ENCODE data around the gene SMAD7.

Gene SMAD7

DNA sequence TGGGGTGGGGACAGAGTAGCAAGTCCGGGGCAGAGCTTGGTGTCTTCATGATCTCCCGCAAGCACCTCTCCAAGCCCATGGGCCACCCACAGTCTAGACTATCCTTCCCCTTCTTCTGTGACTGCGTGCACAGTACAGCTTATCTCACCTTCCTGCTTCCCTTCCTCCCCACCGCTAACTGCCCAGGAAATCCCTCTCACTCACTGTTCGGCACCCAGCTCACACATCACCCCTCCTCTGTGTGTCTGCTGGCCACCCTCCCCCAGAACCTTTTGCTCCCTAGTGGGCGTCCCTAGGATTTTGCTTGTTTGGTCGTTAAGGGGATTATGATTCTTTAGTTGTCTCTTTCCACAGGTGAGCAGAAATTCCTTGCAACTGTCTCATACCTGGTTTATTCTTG is 31.5 kb upstream of the SMAD7 start:
- peaks cover 8% of the 10 kb centered on the region for H3K4me1 ChIP-seq (ENCODE audit: control insufficient read depth, insufficient read depth, low read length)
- H3K36me3 ChIP-seq (ENCODE audit: insufficient read depth, low read length): no peaks in the 10 kb centered on the region
- no peaks in the 10 kb centered on the region for H3K9me3 ChIP-seq (replicated peaks; ENCODE audit: low read length)
- H3K27me3 ChIP-seq (ENCODE audit: control insufficient read depth, insufficient read depth, low read length): no peaks in the 10 kb centered on the region
- H3K9ac ChIP-seq (ENCODE audit: low read depth, low read length): no peak overlapping the region
- H3K4me3 ChIP-seq (ENCODE audit: low read length): no peak overlapping the region
- no peak overlapping the region for H3K4me2 ChIP-seq (ENCODE audit: low read length)

DNA sequence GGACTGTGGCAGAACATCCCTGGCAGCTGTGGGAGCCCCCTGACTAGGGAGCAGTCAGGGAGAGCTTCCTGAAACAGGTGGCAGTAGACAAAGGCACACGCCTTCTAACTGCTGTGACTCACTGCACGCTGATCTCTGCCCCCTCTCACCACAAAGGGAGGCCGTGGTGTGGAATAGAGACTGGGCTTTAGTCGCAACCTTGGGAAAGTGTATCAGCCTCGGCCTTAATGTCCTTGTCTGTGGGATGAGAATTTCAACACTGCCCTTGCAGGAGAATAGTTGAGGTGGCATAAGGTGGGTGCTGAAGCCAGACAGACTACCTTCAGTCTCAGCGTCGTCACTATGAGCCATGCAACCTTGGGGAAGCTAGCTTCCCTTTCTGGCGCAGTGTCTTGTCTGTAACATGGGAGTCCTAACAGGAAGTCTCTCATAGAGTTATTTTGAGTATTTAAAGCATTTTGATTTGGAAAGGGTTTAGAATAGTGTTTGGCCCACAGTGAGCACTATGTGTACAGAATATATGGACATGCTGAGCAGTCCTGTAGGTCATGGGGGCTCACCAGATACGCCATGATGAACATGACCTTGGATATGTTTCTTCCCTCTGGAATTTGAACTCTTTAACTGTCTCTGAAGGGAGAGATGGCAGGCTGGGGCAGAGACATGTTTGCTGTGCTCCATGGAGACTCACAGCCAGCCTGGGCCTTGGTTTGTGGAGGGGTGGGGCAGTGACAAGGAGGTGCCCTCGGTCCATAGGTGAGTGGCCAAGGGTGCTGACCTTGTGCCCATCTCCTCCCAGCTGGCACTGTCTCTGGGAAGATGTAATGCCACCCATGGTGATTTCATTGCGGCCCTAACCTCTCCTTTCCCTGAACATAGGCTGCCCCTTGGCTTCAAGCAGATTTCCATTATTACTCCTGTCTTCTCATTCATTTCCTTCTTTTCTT is 29.5 kb upstream of the SMAD7 start:
- Histone ChIP-seq H3K4me1 (ENCODE audit: control insufficient read depth, insufficient read depth, low read length) (peaks cover 12% of the 10 kb centered on the region), H3K9ac (ENCODE audit: low read depth, low read length) (no peak overlapping the region)

DNA sequence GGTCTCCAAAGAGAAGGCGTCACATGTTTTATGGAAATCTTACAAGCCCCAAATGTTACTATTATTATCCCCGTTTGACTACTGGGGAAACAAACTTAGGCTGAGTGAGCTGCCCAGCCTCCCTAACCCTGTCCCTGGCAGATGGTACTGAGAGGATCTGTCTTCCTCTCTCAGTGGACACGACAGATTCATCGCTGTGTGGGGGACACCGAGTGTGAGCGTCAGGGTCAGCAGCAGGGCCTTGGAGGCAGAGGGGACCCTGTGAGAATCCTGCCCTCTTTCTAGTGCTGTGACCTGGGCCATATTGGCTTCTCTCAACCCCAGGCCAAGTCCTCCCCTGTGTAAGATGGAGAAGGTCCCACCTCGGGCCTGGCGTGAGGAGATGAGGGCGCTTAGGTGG is 27.1 kb upstream of the SMAD7 start:
- no peaks in the 10 kb centered on the region for H3K9me3 ChIP-seq (replicated peaks; ENCODE audit: low read length)
- H3K4me2 ChIP-seq (ENCODE audit: low read length): no peak overlapping the region
- no peak overlapping the region for H3K9ac ChIP-seq (ENCODE audit: low read depth, low read length)
- no peaks in the 10 kb centered on the region for H3K27me3 ChIP-seq (ENCODE audit: control insufficient read depth, insufficient read depth, low read length)
- H3K4me3 ChIP-seq (ENCODE audit: low read length): no peak overlapping the region
- H3K4me1 ChIP-seq (ENCODE audit: control insufficient read depth, insufficient read depth, low read length): peaks cover 29% of the 10 kb centered on the region
- no peaks in the 10 kb centered on the region for H3K36me3 ChIP-seq (ENCODE audit: insufficient read depth, low read length)

More for the DNA sequence above, 29.5 kb upstream of the SMAD7 start:
- Histone ChIP-seq H3K9me3 (replicated peaks; ENCODE audit: low read length) (no peaks in the 10 kb centered on the region), H3K4me2 (ENCODE audit: low read length) (no peak overlapping the region), H3K27me3 (ENCODE audit: control insufficient read depth, insufficient read depth, low read length) (no peaks in the 10 kb centered on the region), H3K36me3 (ENCODE audit: insufficient read depth, low read length) (no peaks in the 10 kb centered on the region), H3K4me3 (ENCODE audit: low read length) (no peak overlapping the region)

DNA sequence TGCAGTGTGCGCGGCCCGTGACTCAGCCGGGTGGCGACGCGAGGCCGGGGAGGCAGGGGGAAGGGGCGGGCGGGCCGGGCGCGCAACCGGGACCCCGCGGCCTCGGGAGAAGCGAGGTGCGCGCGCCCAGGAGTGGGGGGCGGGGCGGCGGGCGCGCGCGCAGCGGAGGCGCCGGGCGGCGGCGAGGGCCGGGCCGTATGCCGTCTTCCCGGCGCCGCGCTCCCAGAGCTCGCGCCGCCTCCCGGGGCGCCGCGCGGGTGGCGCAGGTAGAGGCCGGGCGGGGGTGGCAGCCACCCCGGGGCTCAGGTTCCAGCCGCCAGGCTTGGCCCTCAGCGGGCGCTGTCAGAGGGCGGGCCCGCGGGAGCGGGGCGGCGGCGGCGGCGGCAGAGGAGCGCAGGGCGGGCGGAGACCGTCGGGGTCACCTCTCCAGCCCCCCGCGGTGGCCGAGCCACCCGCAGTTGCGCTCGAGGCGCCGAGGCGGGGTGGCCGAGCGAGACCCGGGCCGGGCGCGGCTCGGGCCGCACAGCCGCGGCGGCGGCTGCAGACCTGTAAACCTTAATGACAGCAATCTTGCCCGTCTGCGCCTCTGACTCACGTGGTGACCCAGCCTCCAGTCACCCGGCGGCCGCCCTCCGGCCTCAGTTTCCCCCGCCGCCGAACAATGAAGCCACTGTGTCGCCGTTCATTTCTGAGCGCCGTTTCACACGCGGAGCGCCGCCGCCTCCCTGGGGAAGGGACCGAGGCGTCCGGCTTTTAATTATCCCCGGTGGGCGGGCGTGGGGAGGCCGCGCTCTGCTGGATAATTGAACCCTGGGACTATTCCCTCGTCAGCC is 25.3 kb upstream of the SMAD7 start:
- H3K27me3 ChIP-seq (ENCODE audit: control insufficient read depth, insufficient read depth, low read length): no peaks in the 10 kb centered on the region
- H3K4me2 ChIP-seq (ENCODE audit: low read length): peak overlapping the region; percentile 80
- peak overlapping the region; percentile 85 for H3K9ac ChIP-seq (ENCODE audit: low read depth, low read length)

DNA sequence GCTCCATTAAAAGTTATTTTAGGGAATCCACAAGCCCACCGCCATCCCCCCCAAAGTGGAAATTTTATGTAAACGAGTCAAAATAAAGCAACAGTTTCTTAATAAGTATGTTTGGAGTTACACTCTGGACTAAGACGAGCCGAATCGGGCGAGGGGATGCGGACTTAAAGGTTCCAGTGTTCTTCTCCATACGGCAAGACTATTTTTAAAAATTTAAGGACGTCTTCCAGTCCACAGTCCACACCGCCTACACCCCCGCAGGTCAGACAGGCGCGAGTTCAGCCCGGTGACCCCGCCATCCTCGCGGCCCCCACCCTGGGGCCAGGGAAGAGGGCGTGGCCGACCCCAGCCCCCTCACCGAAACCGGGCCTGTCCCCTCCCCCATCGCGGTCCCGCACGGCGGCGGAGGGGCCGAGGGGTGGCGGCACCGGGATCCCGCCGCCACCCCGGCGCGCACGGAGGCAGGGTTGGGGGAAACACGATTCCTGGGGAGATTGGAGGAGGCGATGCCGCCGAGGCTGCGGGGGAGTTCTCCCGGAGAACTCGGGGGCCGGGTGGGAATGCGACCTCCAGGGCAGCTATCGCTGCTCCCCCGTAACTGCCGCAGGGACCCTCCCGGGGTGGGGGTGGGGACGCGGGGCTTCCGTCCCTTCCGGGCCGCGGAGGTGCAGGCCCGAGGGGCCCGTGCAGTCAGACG is 24.5 kb upstream of the SMAD7 start:
- Histone ChIP-seq H3K4me1 (ENCODE audit: control insufficient read depth, insufficient read depth, low read length) (peaks cover 27% of the 10 kb centered on the region), H3K4me3 (ENCODE audit: low read length) (peak overlapping the region; percentile 70), H3K27me3 (ENCODE audit: control insufficient read depth, insufficient read depth, low read length) (no peaks in the 10 kb centered on the region), H3K36me3 (ENCODE audit: insufficient read depth, low read length) (no peaks in the 10 kb centered on the region), H3K9ac (ENCODE audit: low read depth, low read length) (peak overlapping the region; percentile 84), H3K4me2 (ENCODE audit: low read length) (peak overlapping the region; percentile 80), H3K9me3 (replicated peaks; ENCODE audit: low read length) (no peaks in the 10 kb centered on the region)

More for the DNA sequence above, 25.3 kb upstream of the SMAD7 start:
- Histone ChIP-seq H3K9me3 (replicated peaks; ENCODE audit: low read length) (no peaks in the 10 kb centered on the region), H3K36me3 (ENCODE audit: insufficient read depth, low read length) (no peaks in the 10 kb centered on the region), H3K4me1 (ENCODE audit: control insufficient read depth, insufficient read depth, low read length) (peaks cover 29% of the 10 kb centered on the region), H3K4me3 (ENCODE audit: low read length) (peak overlapping the region; percentile 70)

DNA sequence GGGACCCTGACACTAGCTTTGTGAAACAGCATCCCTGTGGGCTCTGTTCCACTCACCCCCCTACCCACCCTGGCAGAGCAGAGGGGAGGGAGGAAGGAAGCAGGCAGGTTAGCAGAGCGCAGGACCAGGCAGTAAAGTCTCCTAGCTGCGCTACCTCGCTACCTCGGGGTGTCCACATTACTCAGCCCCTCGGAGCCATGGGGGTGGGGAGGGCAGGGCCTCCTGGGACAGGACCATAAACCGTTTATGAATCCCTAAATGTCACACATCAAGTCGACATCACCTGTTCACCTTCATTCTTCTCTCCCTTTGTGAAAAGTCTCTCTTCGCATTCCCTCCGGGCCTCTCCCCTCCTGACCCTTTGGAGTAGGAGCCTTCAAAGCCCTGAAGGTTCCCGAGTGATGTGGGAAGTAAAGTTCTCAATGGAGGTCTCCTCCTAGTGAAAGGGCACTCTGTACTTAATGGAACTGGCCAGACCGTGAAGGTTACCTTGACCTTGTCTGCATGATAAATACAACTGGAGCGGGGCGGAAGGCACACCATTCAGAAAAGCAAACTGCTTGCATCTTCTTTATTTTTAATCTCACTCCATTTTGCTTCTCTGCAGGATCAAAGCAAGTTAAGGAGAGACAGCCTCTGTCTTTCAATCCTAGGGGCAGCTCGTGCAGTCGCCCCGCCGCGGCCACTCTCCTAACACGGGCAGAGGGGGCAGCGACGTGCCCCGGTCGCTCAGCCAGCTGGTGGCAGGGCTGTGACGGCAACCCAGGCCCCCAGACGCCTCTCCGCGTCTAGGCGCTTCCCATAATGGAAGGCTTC is 23.7 kb upstream of the SMAD7 start:
- Histone ChIP-seq H3K27me3 (ENCODE audit: control insufficient read depth, insufficient read depth, low read length) (no peaks in the 10 kb centered on the region), H3K4me2 (ENCODE audit: low read length) (peak overlapping the region; percentile 80), H3K36me3 (ENCODE audit: insufficient read depth, low read length) (no peaks in the 10 kb centered on the region), H3K4me3 (ENCODE audit: low read length) (peak overlapping the region; percentile 70), H3K4me1 (ENCODE audit: control insufficient read depth, insufficient read depth, low read length) (peaks cover 21% of the 10 kb centered on the region), H3K9me3 (replicated peaks; ENCODE audit: low read length) (no peaks in the 10 kb centered on the region), H3K9ac (ENCODE audit: low read depth, low read length) (peak overlapping the region; percentile 84)

DNA sequence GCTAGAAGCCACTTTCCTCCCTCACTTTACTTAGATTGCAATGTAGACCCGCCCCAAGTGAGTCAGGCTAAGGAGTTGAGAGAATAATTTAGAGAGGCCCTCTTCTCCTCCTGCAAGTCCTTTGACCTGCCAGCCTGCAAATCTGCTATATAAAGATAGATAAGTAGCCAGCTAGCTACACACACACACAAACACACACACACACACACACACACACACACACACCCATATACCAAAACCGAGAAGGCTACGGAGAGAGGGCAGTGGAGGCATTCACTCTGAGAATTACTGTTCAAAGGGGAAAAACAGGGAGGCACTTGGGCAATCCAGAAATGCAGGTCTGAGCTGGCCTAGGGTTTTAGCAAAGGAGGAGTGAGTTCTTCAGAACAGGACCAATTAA is 23.0 kb upstream of the SMAD7 start:
- H3K9ac ChIP-seq (ENCODE audit: low read depth, low read length): no peak overlapping the region
- no peaks in the 10 kb centered on the region for H3K36me3 ChIP-seq (ENCODE audit: insufficient read depth, low read length)
- peaks cover 6% of the 10 kb centered on the region for H3K27me3 ChIP-seq (ENCODE audit: control insufficient read depth, insufficient read depth, low read length)
- no peaks in the 10 kb centered on the region for H3K9me3 ChIP-seq (replicated peaks; ENCODE audit: low read length)
- H3K4me1 ChIP-seq (ENCODE audit: control insufficient read depth, insufficient read depth, low read length): peaks cover 21% of the 10 kb centered on the region
- H3K4me2 ChIP-seq (ENCODE audit: low read length): no peak overlapping the region
- H3K4me3 ChIP-seq (ENCODE audit: low read length): no peak overlapping the region

DNA sequence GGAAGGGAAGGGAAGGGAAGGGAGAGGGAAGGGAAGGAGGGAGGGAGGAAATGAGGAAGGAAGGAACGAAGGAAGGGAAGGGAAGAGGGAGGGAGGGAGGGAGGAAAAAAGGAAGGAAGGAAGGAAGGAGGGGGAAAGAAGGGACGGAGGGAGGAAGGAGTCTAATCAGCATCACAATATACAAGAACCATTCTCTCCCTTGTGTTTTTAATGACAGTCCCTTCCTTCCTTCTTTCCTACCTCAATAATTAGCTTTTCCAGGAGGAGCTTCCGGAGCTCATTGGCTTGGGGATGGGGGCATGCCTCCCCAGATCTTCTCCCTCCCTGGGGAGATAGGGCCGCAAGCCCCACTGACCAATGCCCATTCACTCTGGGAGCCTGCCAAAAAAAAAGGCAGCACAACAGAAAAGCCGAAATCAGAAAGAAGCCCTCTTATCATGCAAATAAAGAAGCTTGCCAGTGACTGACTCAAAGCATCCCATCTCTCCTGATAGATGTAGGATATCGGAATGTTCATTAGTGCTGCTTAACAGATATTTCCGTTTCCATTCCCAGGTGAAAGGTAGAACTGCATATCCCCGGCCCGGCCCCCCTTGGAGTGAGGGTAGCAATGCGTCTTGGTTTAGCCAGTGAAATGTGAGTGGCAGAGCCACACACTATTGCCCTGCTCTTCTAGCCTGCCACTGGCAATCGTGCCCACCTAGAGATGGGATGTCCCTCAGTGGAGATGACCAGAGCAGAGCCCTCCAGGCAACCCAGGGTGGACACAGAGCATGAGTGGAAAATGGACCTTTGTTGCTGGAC is 17.8 kb upstream of the SMAD7 start:
- no peak overlapping the region for H3K9ac ChIP-seq (ENCODE audit: low read depth, low read length)
- H3K36me3 ChIP-seq (ENCODE audit: insufficient read depth, low read length): no peaks in the 10 kb centered on the region

DNA sequence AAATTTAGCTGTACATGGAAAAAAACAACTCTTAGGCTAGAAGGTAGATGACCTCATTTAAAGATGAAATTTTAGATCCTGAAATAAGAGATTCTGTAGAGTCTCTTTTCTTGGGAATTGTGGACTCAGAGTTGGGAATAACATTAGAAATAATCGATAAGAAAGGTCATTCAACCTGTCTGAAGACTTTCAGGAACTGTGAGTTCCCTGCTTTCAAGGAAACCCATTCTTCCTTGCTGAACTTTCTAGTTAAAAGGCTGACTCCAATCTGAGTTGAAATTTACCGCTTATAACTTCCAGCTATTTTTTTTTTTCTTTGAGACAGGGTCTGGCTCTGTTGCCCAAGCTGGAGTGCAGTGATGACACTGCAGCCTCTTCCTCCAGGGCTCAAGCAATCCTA is 16.8 kb upstream of the SMAD7 start:
- no peaks in the 10 kb centered on the region for H3K4me1 ChIP-seq (ENCODE audit: control insufficient read depth, insufficient read depth, low read length)
- peaks cover 18% of the 10 kb centered on the region for H3K27me3 ChIP-seq (ENCODE audit: control insufficient read depth, insufficient read depth, low read length)
- H3K4me3 ChIP-seq (ENCODE audit: low read length): no peak overlapping the region
- no peak overlapping the region for H3K4me2 ChIP-seq (ENCODE audit: low read length)
- H3K9me3 ChIP-seq (replicated peaks; ENCODE audit: low read length): no peaks in the 10 kb centered on the region
- H3K9ac ChIP-seq (ENCODE audit: low read depth, low read length): no peak overlapping the region
- H3K36me3 ChIP-seq (ENCODE audit: insufficient read depth, low read length): no peaks in the 10 kb centered on the region

More for the DNA sequence above, 17.8 kb upstream of the SMAD7 start:
- Histone ChIP-seq H3K9me3 (replicated peaks; ENCODE audit: low read length) (no peaks in the 10 kb centered on the region), H3K4me2 (ENCODE audit: low read length) (no peak overlapping the region), H3K27me3 (ENCODE audit: control insufficient read depth, insufficient read depth, low read length) (peaks cover 18% of the 10 kb centered on the region), H3K4me3 (ENCODE audit: low read length) (no peak overlapping the region), H3K4me1 (ENCODE audit: control insufficient read depth, insufficient read depth, low read length) (peaks cover 3% of the 10 kb centered on the region)

DNA sequence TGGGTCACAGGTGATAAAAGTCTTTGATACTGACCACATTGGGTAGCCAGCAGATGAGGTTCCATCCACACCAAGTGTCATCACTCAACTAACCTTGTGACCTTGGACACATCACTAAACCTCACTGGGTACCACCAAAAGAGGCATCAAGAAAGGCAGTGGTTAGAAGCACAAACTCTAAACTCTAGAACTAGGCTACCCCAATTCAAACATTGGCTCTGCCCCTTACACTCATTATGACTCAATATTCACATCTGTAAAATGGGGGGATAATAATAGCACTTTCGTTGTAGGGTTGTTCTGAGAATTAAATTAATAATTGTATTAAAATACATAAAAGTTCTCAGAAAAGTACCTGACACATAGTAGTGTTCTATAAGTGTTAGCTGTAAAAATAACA is 15.8 kb upstream of the SMAD7 start:
- Histone ChIP-seq H3K4me2 (ENCODE audit: low read length) (no peak overlapping the region), H3K4me1 (ENCODE audit: control insufficient read depth, insufficient read depth, low read length) (no peaks in the 10 kb centered on the region)

More for the DNA sequence above, 15.8 kb upstream of the SMAD7 start:
- Histone ChIP-seq H3K9me3 (replicated peaks; ENCODE audit: low read length) (no peaks in the 10 kb centered on the region), H3K4me3 (ENCODE audit: low read length) (no peak overlapping the region), H3K9ac (ENCODE audit: low read depth, low read length) (no peak overlapping the region), H3K27me3 (ENCODE audit: control insufficient read depth, insufficient read depth, low read length) (peaks cover 18% of the 10 kb centered on the region), H3K36me3 (ENCODE audit: insufficient read depth, low read length) (no peaks in the 10 kb centered on the region)

Data from skeletal muscle satellite cell (primary cell).